ENCODE measurements around the gene TARS2.

TARS2 gene

DNA sequence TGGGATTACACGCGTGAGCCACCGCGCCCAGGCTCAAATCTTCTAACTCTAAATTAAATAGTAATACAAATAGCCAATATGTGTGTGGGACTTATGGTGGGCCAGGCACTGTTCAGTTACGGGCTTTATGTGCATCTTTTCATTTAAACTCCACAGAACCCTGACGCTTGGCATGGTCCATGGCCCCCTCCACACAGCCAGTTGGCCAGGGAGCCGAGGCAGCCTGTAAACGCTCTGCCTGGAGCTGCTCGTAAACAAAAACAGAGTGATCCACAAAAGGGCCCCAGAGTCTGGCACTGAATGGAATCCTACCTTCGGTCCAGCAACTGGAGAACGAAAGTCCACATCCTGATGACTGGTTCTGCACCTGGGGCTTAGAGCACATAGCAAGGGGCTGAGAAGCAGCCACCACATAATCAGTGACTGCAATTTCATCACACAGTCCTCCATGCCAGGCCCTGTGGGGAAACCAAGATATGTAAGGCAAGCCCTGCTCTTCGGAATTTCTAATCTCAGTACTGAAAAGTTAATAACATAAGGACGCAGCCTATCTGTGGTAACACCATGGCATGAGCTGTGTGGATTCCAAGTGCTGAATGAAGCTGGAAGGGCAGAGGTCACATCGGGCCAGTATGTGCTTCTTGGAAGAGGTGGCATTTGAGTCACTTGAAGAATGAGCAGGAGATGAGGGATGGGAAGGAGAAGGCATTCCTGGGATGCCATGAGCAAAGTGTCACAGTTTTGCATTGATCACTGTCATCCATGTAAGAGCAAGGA lies 48.5 kb downstream of the TARS2 start:
- peaks cover 5% of the 10 kb centered on the region in 2 donors for H3K27me3 Mint-ChIP-seq
- DNase-seq = no peak
- H3K9me3 Mint-ChIP-seq = no peaks in the 10 kb centered on the region
- H3K4me1 Mint-ChIP-seq (ENCODE audit: low read depth in 2 of 2) = peaks cover 4 to 5% of the 10 kb centered on the region in 2 donors
- ATAC-seq (replicated peaks) = no peak
- H3K36me3 Mint-ChIP-seq (ENCODE audit: insufficient read depth) = no peaks in the 10 kb centered on the region
- no peak overlapping the region for H3K4me3 Mint-ChIP-seq
- H3K27ac Mint-ChIP-seq = peak overlapping the region in 1 of 2 donors; percentile 8

DNA sequence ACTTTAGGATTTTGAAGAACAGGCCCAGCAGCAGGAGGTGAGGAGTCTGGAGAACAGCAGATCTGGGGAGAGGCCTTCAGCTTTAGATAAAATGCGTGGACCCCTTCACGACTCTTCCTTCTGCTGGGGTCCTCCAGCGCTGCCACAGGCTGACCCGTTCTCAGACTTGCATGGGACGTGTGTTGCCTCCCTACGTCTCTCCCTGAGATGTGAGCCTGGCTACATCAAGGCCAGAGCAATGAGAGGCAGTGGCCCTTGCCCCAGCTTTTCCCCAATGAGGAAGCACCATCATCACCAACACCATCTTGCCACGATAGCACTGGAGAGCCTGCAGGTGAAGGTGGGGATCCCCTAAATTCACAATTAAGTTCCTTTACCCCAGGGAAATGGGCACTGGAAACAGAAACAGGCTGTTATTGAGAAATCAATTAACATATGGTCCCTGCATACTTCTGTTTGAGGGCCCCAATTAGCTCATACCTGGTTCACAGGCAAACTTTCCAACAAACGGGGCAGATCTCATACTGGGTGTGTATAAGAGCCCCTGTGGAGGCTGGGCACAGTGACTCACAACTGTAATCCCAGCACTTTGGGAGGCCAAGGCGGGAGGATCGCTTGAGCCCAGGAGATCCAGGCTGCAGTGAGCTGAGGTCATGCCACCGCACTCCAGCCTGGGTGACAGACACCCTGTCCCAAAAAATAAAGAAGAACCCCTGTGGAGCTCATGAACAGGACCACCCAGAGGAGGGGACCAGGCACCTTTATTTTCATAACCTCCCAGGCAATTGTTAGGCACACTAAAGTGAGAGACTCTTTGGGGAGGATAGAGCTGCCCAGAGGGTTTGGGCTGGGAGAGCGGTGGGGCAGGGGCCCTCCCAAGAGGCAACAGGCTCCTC lies 49.9 kb downstream of the TARS2 start:
- no peaks in the 10 kb centered on the region for H3K36me3 Mint-ChIP-seq (ENCODE audit: insufficient read depth)

DNA sequence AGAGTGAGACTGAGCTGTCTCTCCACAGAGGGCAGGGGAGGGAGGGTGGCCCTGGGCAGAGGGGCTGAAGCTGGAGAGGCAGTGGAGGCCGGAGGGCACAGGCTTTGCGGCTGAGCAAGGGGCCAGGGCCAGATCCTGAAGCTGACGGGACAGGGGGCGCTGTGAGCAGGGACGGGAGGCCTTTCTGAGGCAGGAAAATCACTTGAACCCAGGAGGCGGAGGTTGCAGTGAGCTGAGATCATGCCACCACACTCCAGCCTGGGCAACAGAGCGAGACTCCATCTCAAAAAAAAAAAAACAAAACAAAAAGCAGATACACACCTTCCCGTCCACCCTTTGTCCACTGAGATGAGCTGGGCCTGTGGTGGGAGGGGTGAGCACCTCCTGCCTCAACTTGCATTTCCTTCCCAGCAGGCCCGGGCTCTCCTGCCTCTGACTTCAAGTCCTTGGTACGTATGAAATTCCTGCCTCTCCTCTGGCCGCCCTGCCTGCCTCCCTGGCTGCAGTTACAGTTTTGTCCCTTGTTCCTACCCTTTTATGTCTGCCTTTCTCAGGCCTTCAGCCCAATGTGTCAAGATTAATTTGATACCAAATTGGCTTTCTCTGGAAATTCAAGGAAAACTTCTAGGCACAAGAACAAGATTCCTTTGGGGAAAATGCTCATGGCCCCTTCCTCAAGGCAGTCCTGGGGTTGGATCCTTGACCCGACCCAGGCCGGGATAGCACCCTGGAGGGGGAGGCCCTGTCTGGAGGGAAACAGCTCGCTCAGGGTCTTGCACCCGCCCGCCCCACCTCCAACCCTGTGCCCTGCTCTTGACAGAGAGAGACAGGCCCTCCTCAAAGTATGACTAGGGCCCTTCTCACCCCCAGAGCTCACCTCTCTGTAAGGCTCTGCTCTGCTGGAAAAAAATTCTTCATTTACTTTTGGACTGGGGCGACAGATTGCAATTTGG lies 50.8 kb downstream of the TARS2 start:
- H3K27ac Mint-ChIP-seq = no peak overlapping the region
- no peaks in the 10 kb centered on the region for H3K9me3 Mint-ChIP-seq

More for the DNA sequence above, 49.9 kb downstream of the TARS2 start:
- H3K27me3 Mint-ChIP-seq = peaks cover 5% of the 10 kb centered on the region in 2 donors
- peaks cover 4 to 5% of the 10 kb centered on the region in 2 donors for H3K4me1 Mint-ChIP-seq (ENCODE audit: low read depth in 2 of 2)
- DNase-seq (no peak), ATAC-seq (replicated peaks) (no peak)
- no peaks in the 10 kb centered on the region for H3K9me3 Mint-ChIP-seq
- no peak overlapping the region for H3K4me3 Mint-ChIP-seq
- H3K27ac Mint-ChIP-seq = no peak overlapping the region

DNA sequence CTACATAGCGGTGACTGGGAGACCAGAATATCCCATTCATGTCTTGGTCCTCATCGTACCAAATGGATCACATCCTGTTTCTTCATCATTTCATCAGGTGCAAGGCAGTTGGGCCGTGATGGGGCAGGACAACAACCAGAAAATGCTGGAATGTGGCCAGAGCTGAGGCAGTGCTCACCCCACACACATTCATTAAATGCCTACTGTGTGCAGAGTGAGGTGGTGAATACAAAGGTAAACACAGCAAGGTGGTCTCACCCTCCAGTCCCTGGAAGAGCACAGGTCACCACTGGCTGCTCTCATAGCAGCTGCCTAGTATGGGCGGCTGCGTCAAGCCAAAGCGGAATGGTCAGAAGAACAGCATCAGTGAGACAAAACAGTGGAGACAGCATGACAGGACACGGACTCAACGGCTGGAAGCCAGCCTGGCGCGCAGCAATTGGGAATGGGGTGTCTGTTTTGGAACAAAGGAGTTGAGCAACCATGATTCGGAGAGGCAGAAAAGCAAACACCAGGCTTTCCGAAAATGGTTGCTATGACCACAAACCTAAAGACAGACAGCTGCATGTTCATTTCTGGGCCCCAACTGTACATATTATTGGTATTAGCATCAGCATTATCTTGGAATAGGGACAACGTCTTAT lies 56.4 kb downstream of the TARS2 start:
- Mint-ChIP-seq H3K27ac (no peak overlapping the region), H3K27me3 (peaks cover 22 to 29% of the 10 kb centered on the region in 2 donors)
- no peak for DNase-seq

More for the DNA sequence above, 50.8 kb downstream of the TARS2 start:
- DNase-seq = no peak
- no peak for ATAC-seq (replicated peaks)
- H3K27me3 Mint-ChIP-seq = peaks cover 5% of the 10 kb centered on the region in 2 donors
- H3K36me3 Mint-ChIP-seq (ENCODE audit: insufficient read depth) = no peaks in the 10 kb centered on the region
- H3K4me1 Mint-ChIP-seq (ENCODE audit: low read depth in 2 of 2) = no peaks in the 10 kb centered on the region
- H3K4me3 Mint-ChIP-seq = no peak overlapping the region

DNA sequence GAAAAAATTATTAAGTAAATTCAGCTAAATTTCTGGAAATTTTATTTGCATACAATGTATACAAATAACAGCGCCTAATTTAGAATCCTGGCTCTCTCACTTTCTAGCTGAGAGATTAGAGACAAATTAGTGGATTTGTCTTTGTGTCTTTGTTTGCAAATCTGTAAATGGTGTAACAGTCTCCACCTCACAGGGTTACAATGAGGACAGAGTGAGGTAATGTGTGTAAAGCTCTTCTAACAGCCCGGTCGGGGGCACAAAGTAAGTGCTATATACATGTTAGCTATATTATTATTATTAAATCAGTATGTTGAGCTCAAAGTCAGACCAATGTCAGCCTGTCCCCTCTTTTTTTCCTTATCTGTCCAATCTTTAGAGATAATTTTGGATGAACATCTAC lies 57.0 kb downstream of the TARS2 start:
- H3K27ac Mint-ChIP-seq = no peak overlapping the region
- peaks cover 8% of the 10 kb centered on the region for H3K36me3 Mint-ChIP-seq (ENCODE audit: insufficient read depth)
- DNase-seq (no peak), ATAC-seq (replicated peaks) (no peak)
- H3K9me3 Mint-ChIP-seq = no peaks in the 10 kb centered on the region
- H3K4me1 Mint-ChIP-seq (ENCODE audit: low read depth in 2 of 2) = peaks cover 2 to 4% of the 10 kb centered on the region in 2 donors
- peaks cover 22 to 29% of the 10 kb centered on the region in 2 donors for H3K27me3 Mint-ChIP-seq
- H3K4me3 Mint-ChIP-seq = no peak overlapping the region

More for the DNA sequence above, 56.4 kb downstream of the TARS2 start:
- no peak overlapping the region for H3K4me3 Mint-ChIP-seq
- H3K36me3 Mint-ChIP-seq (ENCODE audit: insufficient read depth) = peaks cover 8% of the 10 kb centered on the region
- ATAC-seq (replicated peaks) = no peak
- H3K4me1 Mint-ChIP-seq (ENCODE audit: low read depth in 2 of 2) = peaks cover 2 to 4% of the 10 kb centered on the region in 2 donors
- no peaks in the 10 kb centered on the region for H3K9me3 Mint-ChIP-seq

DNA sequence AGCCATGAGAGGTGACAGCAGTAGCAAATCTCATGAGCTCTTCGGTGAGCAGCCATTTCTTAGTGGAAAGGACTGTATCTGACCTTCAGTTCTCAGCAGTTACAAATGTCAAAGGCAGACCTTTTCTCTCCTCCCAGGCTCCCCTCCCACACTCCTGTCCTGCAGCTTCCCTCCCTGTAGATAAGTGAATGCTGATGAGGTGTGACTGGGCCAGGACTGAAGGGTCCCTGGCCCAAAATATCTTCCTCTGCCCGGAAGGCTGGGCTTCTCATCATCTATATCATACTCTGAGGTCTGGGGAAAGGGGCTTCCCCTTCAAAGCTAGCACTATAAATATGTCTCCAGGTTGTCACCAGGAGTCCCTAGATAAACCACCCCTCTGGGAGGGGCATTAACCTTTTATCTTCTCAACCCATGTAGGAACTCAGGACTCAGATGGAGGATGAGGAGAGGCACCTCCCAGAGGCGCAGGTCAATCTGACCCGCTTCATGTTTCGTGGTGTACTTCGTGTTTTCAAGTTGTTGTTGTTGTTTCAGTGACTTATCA lies 58.3 kb downstream of the TARS2 start:
- H3K36me3 Mint-ChIP-seq (ENCODE audit: insufficient read depth) = peaks cover 12% of the 10 kb centered on the region
- DNase-seq (no peak), ATAC-seq (replicated peaks) (no peak)
- H3K4me1 Mint-ChIP-seq (ENCODE audit: low read depth in 2 of 2) = peaks cover 6 to 12% of the 10 kb centered on the region in 2 donors
- H3K9me3 Mint-ChIP-seq = no peaks in the 10 kb centered on the region
- H3K27me3 Mint-ChIP-seq = peaks cover 25 to 40% of the 10 kb centered on the region in 2 donors
- no peak overlapping the region for H3K4me3 Mint-ChIP-seq
- no peak overlapping the region for H3K27ac Mint-ChIP-seq

DNA sequence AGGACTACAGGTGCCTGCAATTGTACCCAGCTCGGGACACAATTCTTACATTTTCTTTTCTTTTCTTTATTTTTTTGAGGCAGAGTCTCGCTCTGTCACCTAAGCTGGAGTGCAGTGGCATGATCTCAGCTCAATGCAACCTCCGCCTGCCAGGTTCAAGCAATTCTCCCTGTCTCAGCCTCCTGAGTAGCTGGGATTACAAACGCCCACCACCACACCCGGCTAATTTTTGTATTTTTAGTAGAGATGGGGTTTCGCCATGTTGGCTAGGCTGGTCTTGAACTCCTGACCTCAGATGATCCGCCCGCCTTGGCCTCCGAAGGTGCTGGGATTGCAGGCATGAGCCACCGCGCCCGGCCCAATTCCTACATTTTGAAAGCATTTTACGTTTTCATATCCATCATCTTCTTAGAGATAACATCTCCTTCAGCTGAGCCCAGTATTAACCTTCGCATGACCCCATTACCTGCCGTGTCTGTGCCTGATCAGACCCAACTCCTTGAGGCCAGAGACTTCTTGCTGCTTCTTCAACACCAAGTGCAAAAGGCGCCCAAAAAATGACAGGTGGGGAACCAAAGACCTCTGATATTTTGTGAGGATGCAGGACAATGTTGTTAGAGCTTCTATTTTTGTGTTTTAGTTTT lies 59.2 kb downstream of the TARS2 start:
- peaks cover 25 to 42% of the 10 kb centered on the region in 2 donors for H3K27me3 Mint-ChIP-seq
- peaks cover 11 to 12% of the 10 kb centered on the region in 2 donors for H3K4me1 Mint-ChIP-seq (ENCODE audit: low read depth in 2 of 2)

DNA sequence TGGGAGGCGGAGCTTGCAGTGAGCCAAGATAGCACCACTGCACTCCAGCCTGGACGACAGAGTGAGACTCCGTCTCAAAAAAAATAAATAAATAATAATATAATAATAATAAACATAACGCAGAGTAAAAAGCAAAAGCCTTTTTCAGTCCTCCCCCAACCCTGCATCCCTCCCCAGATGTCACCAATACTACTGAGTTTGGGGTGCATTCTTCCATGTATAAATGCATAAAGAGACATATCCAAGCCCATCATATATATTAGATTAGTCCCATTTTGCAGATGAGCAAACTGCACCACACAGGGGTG lies 61.1 kb downstream of the TARS2 start:
- peak overlapping the region; percentile 68 to 79 for H3K4me3 Mint-ChIP-seq
- no peak for ATAC-seq (replicated peaks)

More for the DNA sequence above, 59.2 kb downstream of the TARS2 start:
- H3K9me3 Mint-ChIP-seq = no peaks in the 10 kb centered on the region
- ATAC-seq (replicated peaks) (no peak), DNase-seq (no peak)
- H3K27ac Mint-ChIP-seq = no peak overlapping the region
- no peak overlapping the region for H3K4me3 Mint-ChIP-seq
- peaks cover 16% of the 10 kb centered on the region for H3K36me3 Mint-ChIP-seq (ENCODE audit: insufficient read depth)

DNA sequence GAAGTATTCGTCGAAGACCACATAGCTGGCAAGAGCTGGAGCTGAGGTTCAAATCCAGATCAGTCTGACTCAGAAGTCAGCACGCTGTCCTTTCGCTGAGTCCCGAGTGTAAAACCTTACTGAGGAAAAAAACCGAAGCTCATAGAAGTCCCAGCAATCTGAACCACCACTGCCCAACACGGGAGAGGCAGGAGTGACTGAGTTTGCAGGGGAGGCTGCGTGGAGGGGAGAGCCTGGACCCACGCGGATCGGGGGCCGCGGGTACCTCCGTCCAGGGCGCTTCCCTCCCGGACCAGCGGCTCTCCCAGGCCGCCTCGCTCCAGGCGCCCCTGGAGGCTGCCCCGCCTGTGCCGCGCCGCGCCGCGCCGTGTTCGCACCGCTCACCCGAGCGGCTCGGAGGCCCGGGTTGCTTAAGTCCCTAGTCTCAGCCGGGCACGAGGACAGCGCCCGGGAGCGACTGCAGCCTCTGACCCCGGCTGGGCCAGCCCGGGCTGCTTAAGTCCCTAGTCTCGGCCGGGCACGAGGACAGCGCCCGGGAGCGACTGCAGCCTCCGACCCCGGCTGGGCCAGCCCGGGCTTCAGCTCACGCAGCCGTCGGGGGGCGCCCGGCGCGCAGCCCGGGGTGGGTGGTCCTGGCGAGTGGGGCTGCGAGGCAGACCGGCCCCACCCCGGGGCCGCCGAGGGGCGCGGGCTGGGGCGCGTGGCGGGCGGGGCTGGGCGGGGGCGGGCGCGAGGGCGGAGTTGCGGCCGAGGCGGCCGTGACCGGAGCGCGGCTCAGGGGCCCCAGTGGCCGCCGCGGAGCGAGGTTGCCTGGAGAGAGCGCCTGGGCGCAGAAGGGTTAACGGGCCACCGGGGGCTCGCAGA lies 61.6 kb downstream of the TARS2 start, which contains the start of gene ADAMTSL4:
Gene ADAMTSL4 (plus strand): TSS at position 777 of the 864 bp plus-strand sequence. CDS start 2,881 bp downstream, outside the sequence.
- peak in 1 of 3 experiments; percentile 27 for DNase-seq
- Mint-ChIP-seq H3K27me3 (peaks cover 25 to 35% of the 10 kb centered on the region in 2 donors), H3K4me1 (ENCODE audit: low read depth in 2 of 2) (peaks cover 16 to 19% of the 10 kb centered on the region in 2 donors), H3K27ac (peak within 1 kb of the TSS in 1 of 2 donors; percentile 79), H3K36me3 (ENCODE audit: insufficient read depth) (peaks cover 16% of the 10 kb centered on the region), H3K9me3 (no peaks in the 10 kb centered on the region), H3K4me3 (peak within 1 kb of the TSS; percentile 80 to 84)
- ATAC-seq (replicated peaks) = peak; percentile 79

More for the DNA sequence above, 61.1 kb downstream of the TARS2 start:
- Mint-ChIP-seq H3K27ac (no peak overlapping the region), H3K36me3 (ENCODE audit: insufficient read depth) (peaks cover 16% of the 10 kb centered on the region), H3K9me3 (no peaks in the 10 kb centered on the region), H3K27me3 (peaks cover 25 to 41% of the 10 kb centered on the region in 2 donors), H3K4me1 (ENCODE audit: low read depth in 2 of 2) (peaks cover 16 to 19% of the 10 kb centered on the region in 2 donors)
- no peak for DNase-seq

DNA sequence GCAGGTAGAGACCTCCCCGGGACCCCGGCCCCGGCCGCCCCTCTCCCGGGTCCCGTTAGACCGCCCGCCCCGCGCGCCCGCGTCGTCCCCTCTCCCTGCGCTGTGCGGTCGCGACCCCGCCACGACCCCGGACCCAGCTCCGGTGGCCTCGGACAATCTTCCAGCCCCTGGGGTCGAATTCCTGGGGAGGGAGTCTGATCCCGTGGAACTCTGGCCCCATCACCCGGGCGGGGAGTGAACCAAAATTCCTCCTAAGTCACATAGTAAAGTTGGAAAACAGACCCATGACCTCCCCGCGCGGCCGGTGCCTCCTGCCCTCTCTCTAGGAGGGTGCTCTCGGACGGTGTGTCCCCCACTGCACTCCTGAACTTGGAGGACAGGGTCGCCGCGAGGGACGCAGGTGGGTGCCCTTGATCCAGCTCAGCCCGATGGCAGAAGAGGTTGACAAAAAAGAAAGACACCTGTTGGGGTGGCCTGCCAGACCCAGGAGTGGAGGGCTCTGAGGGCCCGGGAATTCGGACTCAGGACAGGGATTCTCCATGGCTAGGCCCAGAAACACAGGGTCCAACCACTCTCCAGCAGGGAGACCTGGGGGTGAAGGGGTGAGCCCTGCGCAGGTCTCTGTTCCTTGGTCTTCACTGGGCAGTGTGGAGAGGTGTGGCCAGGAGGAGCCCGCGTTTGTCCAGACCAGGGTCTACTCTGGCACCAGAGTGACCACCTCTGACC lies 62.4 kb downstream of the TARS2 start:
- Mint-ChIP-seq H3K4me3 (peak overlapping the region; percentile 80 to 84), H3K9me3 (no peaks in the 10 kb centered on the region), H3K4me1 (ENCODE audit: low read depth in 2 of 2) (peaks cover 16 to 19% of the 10 kb centered on the region in 2 donors), H3K27ac (peak overlapping the region in 1 of 2 donors; percentile 79), H3K36me3 (ENCODE audit: insufficient read depth) (peaks cover 20% of the 10 kb centered on the region), H3K27me3 (peaks cover 25 to 33% of the 10 kb centered on the region in 2 donors)
- no peak for DNase-seq
- no peak for ATAC-seq (replicated peaks)
